ENCODE results near the gene TAPBPL.
"Not testable (repeated sequence)": the region's sequence is repeated elsewhere in the genome, so short reads cannot be mapped to it uniquely, and the experiment has no call there.

Gene TAPBPL

GRCh38 chr12:6489449-6489848, 37.6 kb downstream of the TAPBPL start:
- no peak for TF ChIP-seq CTCF (IDR thresholded peaks at IDR 0.05; ENCODE audit: low read depth, low read length)
- no peak overlapping the region for H3K4me3 ChIP-seq (ENCODE audit: low read depth, low read length)

- H3K4me3 ChIP-seq (ENCODE audit: low read depth, low read length), result not testable (repeated sequence)
Measured at GRCh38 chr12:6490673-6491072, 38.8 kb downstream of the TAPBPL start.

- no peak for TF ChIP-seq CTCF (IDR thresholded peaks at IDR 0.05; ENCODE audit: low read depth, low read length)
- peak within 1 kb of the TSS; percentile 98 for H3K4me3 ChIP-seq (ENCODE audit: low read depth, low read length)
Measured at GRCh38 chr12:6492838-6493496, 41.1 kb downstream of the TAPBPL start, which contains the start of gene MRPL51. Gene MRPL51 (minus strand): TSS chr12:6493262. CDS start chr12:6493136, 126 bp downstream.

GRCh38 chr12:6493497-6494257, 41.8 kb downstream of the TAPBPL start, which contains the start of gene NCAPD2:
Gene NCAPD2 (plus strand): TSS chr12:6494102. CDS start chr12:6495099, 997 bp downstream.
- TF ChIP-seq CTCF (IDR thresholded peaks at IDR 0.05; ENCODE audit: low read depth, low read length), result 0 out of 2 replicates have a peak, but pooled peaks have one; percentile 18

GRCh38 chr12:6494258-6494743, 42.5 kb downstream of the TAPBPL start:
- TF ChIP-seq CTCF (IDR thresholded peaks at IDR 0.05; ENCODE audit: low read depth, low read length), result no peak
- H3K4me3 ChIP-seq (ENCODE audit: low read depth, low read length), result peak overlapping the region; percentile 98

More at GRCh38 chr12:6493497-6494257, 41.8 kb downstream of the TAPBPL start, which contains the start of gene NCAPD2:
- H3K4me3 ChIP-seq (ENCODE audit: low read depth, low read length), result peak within 1 kb of the TSS; percentile 98

- peak overlapping the region; percentile 98 for H3K4me3 ChIP-seq (ENCODE audit: low read depth, low read length)
Measured at GRCh38 chr12:6494968-6495367, 43.1 kb downstream of the TAPBPL start.

GRCh38 chr12:6497291-6497690, 45.4 kb downstream of the TAPBPL start:
- H3K4me3 ChIP-seq (ENCODE audit: low read depth, low read length), result not testable (repeated sequence)

More at GRCh38 chr12:6494968-6495367, 43.1 kb downstream of the TAPBPL start:
- TF ChIP-seq CTCF (IDR thresholded peaks at IDR 0.05; ENCODE audit: low read depth, low read length), result no peak

- H3K4me3 ChIP-seq (ENCODE audit: low read depth, low read length), result no peak overlapping the region
- no peak for TF ChIP-seq CTCF (IDR thresholded peaks at IDR 0.05; ENCODE audit: low read depth, low read length)
Measured at GRCh38 chr12:6500466-6500865, 48.6 kb downstream of the TAPBPL start.

Measured in WI38 (cell line).